OCI-LY3 (cell line): ENCODE measurements around the gene TTC7B.

Source experiments
- CTCF ChIP-seq: fragments of 200-600, 300-600 bp; sonication (generic); IDR thresholded peaks from 2 replicates; pipeline ENCODE4 v1.5.1; 2014; ENCODE audit warnings: antibody characterized with exemption, low read length, low read depth
- EZH2phosphoT487 ChIP-seq: fragments of 200-600 bp; shearing (Covaris generic); IDR thresholded peaks from 2 replicates; pipeline ENCODE4 v1.6.1; 2018; ENCODE audit warnings: antibody characterized with exemption, mixed run types, low read depth

- no peak for TF ChIP-seq CTCF
- TF ChIP-seq EZH2phosphoT487: no peak
These were observed 38.9 kb downstream of the TTC7B start for GRCh38 chr14:90777358-90777757.
